Endothelial cell (in vitro differentiated cells): Measurements from ENCODE around the gene MET. TPM values are rescaled to one million over a fixed set of nuclear protein-coding genes. Genes with fewer than 3 reads are reported as not detected.

Experiments used
- DNase-seq: peaks from one replicate; pipeline ENCODE4 v3.0.0; 2021; ENCODE audit warnings: low spot score
- H3K27ac Mint-ChIP-seq: one replicate; pipeline ENCODE4 v1.8.0; 2021; ENCODE audit warnings: mixed read lengths, inconsistent platforms; ENCODE audit not compliant: unreplicated experiment
- H3K27me3 Mint-ChIP-seq: one replicate; pipeline ENCODE4 v1.8.0; 2021; ENCODE audit warnings: mild to moderate bottlenecking, moderate library complexity, mixed read lengths, inconsistent platforms; ENCODE audit not compliant: unreplicated experiment
- H3K36me3 Mint-ChIP-seq: one replicate; pipeline ENCODE4 v1.8.0; 2021; ENCODE audit warnings: mild to moderate bottlenecking, low read depth, mixed read lengths, inconsistent platforms; ENCODE audit not compliant: unreplicated experiment
- H3K4me1 Mint-ChIP-seq: one replicate; pipeline ENCODE4 v1.8.0; 2021; ENCODE audit warnings: mild to moderate bottlenecking, mixed read lengths, inconsistent platforms; ENCODE audit not compliant: unreplicated experiment
- H3K4me3 Mint-ChIP-seq: one replicate; pipeline ENCODE4 v1.8.0; 2021; ENCODE audit warnings: mild to moderate bottlenecking, mixed read lengths, inconsistent platforms; ENCODE audit not compliant: unreplicated experiment
- H3K9me3 Mint-ChIP-seq: one replicate; pipeline ENCODE4 v1.8.0; 2021; ENCODE audit warnings: mixed read lengths, inconsistent platforms; ENCODE audit not compliant: unreplicated experiment
- total RNA-seq: library from RNA; stranded (reverse); fragmentation: NEBNext Ultra II Directional; extraction: Animal tissue kit (Norgen Biotek cat#: 25700); gene quantifications from one replicate; pipeline ENCODE4 v1.2.1, GENCODE V29; 2021; ENCODE audit not compliant: unreplicated experiment
- TF ChIP-seq, protein P1 (sequence below): fragments of 200-600 bp; sonication (generic); IDR thresholded peaks from one replicate; pipeline ENCODE4 v1.5.0; 2021; ENCODE audit warnings: antibody characterized with exemption; ENCODE audit not compliant: unreplicated experiment

MET gene
- total RNA-seq, 1 donor from 2014 or later = 35.1 TPM

DNA sequence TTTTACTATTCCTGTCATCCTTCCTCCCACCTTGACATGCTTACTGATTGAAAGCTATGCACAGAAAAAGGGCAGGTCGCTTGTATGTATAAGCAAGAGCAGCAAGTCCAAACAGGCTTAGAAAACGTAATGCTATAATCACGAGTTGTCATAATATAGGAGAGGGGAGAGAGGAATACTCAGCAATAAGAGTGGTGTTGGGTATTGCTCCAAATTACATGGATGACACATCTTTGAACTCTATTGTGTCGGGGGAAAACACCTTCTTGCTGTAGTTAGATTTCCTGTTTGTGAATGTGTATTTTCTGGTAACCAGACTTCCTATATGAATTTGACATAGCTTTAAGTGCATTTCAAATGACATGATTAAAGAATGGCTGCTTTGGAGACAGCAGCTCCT is 7.5 kb downstream of the MET start:
- Mint-ChIP-seq H3K27ac (no peak overlapping the region), H3K27me3 (peaks cover 3% of the 10 kb centered on the region), H3K9me3 (no peaks in the 10 kb centered on the region), H3K4me1 (peaks cover 31% of the 10 kb centered on the region), H3K36me3 (no peaks in the 10 kb centered on the region), H3K4me3 (no peak overlapping the region)
- TF ChIP-seq, protein P1, sequence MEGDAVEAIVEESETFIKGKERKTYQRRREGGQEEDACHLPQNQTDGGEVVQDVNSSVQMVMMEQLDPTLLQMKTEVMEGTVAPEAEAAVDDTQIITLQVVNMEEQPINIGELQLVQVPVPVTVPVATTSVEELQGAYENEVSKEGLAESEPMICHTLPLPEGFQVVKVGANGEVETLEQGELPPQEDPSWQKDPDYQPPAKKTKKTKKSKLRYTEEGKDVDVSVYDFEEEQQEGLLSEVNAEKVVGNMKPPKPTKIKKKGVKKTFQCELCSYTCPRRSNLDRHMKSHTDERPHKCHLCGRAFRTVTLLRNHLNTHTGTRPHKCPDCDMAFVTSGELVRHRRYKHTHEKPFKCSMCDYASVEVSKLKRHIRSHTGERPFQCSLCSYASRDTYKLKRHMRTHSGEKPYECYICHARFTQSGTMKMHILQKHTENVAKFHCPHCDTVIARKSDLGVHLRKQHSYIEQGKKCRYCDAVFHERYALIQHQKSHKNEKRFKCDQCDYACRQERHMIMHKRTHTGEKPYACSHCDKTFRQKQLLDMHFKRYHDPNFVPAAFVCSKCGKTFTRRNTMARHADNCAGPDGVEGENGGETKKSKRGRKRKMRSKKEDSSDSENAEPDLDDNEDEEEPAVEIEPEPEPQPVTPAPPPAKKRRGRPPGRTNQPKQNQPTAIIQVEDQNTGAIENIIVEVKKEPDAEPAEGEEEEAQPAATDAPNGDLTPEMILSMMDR = no peak
- DNase-seq = no peak

DNA sequence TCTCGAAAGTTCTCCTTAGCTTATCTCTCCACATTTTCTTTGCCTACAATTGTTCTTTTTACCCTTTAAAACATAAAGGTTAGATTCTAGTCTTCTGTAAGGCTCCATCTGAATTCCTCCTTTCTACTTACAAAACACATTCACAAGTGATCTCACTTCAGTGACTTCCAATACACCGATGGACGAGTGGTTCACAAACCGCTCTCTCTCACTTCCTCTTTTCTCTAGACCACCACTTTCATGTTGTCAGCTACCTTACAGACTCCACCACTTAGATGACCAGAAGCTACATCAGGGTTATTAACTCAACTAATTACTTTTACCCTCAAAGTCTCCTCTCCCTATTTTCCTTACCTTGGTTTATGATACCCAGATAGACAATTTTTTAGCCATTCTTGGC is 11.8 kb downstream of the MET start:
- no peak for DNase-seq
- Mint-ChIP-seq H3K9me3 (no peaks in the 10 kb centered on the region), H3K4me3 (no peak overlapping the region), H3K27ac (no peak overlapping the region), H3K27me3 (peaks cover 3% of the 10 kb centered on the region), H3K4me1 (peaks cover 12% of the 10 kb centered on the region), H3K36me3 (peaks cover 3% of the 10 kb centered on the region)
- TF ChIP-seq, protein P1 = no peak

DNA sequence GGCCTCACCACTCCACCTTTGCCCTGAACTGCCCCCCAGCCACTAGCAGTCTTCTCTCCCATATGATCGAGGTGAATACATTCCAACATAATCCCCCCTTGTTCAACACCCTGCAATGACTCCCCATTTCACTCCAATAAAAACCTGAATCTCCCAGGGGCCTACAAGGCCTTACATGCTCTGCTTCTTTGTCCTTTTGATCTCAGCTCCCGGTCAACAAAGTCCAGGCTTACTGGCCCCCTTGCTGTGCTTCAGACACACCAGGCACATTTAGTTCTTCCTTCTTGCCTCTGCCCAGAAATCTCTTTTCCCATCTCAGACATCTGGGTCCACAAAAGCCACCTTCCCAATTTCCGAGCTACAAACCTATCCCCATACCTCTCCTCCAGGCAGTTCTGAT is 14.0 kb downstream of the MET start:
- Mint-ChIP-seq H3K27ac (no peak overlapping the region), H3K4me3 (no peak overlapping the region), H3K4me1 (peaks cover 3% of the 10 kb centered on the region), H3K9me3 (no peaks in the 10 kb centered on the region), H3K36me3 (peaks cover 3% of the 10 kb centered on the region), H3K27me3 (peaks cover 3% of the 10 kb centered on the region)
- TF ChIP-seq, protein P1 = no peak
- DNase-seq = no peak

DNA sequence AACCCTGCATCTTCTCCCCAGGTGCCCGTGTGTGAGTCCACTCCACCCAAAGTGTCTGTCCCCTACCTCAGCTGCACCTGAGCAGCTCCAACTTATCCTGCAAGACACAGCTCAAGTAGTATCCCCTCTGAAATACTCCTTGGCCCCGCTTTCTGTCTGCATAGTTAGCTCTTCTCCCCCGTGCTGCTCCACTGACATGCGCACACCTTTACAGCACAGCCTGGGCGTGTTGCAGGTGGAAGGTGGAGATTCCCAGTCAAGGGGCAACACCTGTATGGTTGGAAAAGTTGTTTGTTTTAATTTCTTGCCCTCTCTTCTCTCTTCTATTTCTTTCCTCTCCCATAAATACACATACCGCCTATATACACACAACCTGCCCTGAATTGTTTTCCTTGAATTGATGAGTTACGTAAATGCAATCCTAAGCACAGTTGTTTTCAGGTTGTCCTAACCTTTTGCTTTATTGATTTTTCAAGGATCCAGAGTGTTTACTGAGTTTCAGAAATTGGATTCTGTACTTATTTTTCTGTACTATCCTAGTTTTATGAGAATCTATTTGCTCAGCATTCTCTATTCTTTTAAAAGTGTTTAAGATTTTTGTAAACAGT is 14.9 kb downstream of the MET start:
- no peak overlapping the region for H3K27ac Mint-ChIP-seq
- peaks cover 3% of the 10 kb centered on the region for H3K4me1 Mint-ChIP-seq
- H3K36me3 Mint-ChIP-seq = peaks cover 3% of the 10 kb centered on the region

DNA sequence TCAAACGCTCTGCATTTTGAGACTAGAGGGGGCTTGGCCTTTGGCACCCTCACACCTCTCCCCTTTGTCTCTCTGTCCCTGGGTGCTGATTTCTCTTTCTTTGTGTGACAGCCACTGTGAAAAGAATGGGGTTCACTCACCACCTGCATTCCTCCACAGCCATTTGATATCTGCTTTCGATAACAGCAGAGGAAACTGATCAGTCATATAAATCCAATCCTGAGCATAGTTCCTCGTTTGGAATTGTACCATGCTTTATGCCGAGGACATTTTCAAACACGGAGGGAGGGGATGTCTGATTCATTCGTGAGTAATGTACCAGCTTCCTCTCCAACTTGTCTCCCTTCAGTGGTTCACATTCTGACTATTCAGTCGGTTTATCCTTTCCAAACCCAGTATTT is 15.8 kb downstream of the MET start:
- H3K4me3 Mint-ChIP-seq = no peak overlapping the region
- H3K27me3 Mint-ChIP-seq = peaks cover 3% of the 10 kb centered on the region
- DNase-seq = no peak
- peaks cover 3% of the 10 kb centered on the region for H3K36me3 Mint-ChIP-seq
- no peaks in the 10 kb centered on the region for H3K9me3 Mint-ChIP-seq
- H3K4me1 Mint-ChIP-seq = peaks cover 3% of the 10 kb centered on the region
- H3K27ac Mint-ChIP-seq = no peak overlapping the region
- TF ChIP-seq, protein P1 = no peak

More for the DNA sequence above, 14.9 kb downstream of the MET start:
- TF ChIP-seq, protein P1 = no peak
- no peak for DNase-seq
- Mint-ChIP-seq H3K9me3 (no peaks in the 10 kb centered on the region), H3K27me3 (peaks cover 3% of the 10 kb centered on the region), H3K4me3 (no peak overlapping the region)
